HepG2 (cell line): Measurements from ENCODE around the gene DRAXIN. TPM values are rescaled to one million over a fixed set of nuclear protein-coding genes. Genes with fewer than 3 reads are reported as not detected.

Source experiments
- ARNT2 ChIP-seq: sonication (generic); formaldehyde crosslinking; IDR thresholded peaks from 2 replicates; pipeline ENCODE4 v1.8.0; 2022; ENCODE audit warnings: mild to moderate bottlenecking, low read depth, missing genetic modification reagents, moderate library complexity
- BCL3 ChIP-seq: sonication (generic); formaldehyde crosslinking; IDR thresholded peaks from 2 replicates; pipeline ENCODE4 v1.5.1; 2020; ENCODE audit warnings: mild to moderate bottlenecking, missing genetic modification reagents, moderate library complexity
- DR1 ChIP-seq: sonication (generic); formaldehyde crosslinking; IDR thresholded peaks from 2 replicates; pipeline ENCODE4 v1.8.0; 2021; ENCODE audit warnings: mild to moderate bottlenecking, missing genetic modification reagents, inconsistent platforms
- ERF ChIP-seq: IDR thresholded peaks from 2 replicates; pipeline ENCODE4 v1.6.1; 2018; ENCODE audit warnings: missing biosample characterization, missing genetic modification reagents
- FOXP1 ChIP-seq, 2 experiments: fragments of 450-650 bp in 1 of 2; IDR thresholded peaks; 2 replicates each; pipeline ENCODE4 v1.6.1; 2017 to 2018; ENCODE audit warnings: antibody characterized with exemption in 1 of 2
- HNF1B ChIP-seq: sonication (generic); formaldehyde crosslinking; IDR thresholded peaks from 2 replicates; pipeline ENCODE4 v1.5.1; 2020; ENCODE audit warnings: mild to moderate bottlenecking, moderate library complexity, missing genetic modification reagents
- HOXA9 ChIP-seq: sonication (generic); formaldehyde crosslinking; IDR thresholded peaks from 2 replicates; pipeline ENCODE4 v1.8.1; 2022; ENCODE audit warnings: missing genetic modification reagents, mild to moderate bottlenecking, moderate library complexity, borderline replicate concordance
- MAFK ChIP-seq, 2 experiments: IDR thresholded peaks in 1 of 2; conservative IDR thresholded peaks in 1 of 2; 2 replicates each; pipeline ENCODE4 v1.6.1; 2011; ENCODE audit warnings: improper control_type of control experiment in 2 of 2, low read length in 2 of 2
- PAXIP1 ChIP-seq: sonication (generic); formaldehyde crosslinking; conservative IDR thresholded peaks from 2 replicates; pipeline ENCODE4 v1.4.0; 2020; ENCODE audit warnings: mild to moderate bottlenecking, missing genetic modification reagents, moderate library complexity
- PHF8 ChIP-seq: sonication (generic); formaldehyde crosslinking; IDR thresholded peaks from 2 replicates; pipeline ENCODE4 v1.5.0; 2020; ENCODE audit warnings: missing genetic modification reagents
- POLR2G ChIP-seq: fragments of 200-400 bp; formaldehyde crosslinking; IDR thresholded peaks from 2 replicates; pipeline ENCODE4 v1.6.1; 2018; ENCODE audit warnings: mild to moderate bottlenecking, low read depth, low read length, moderate library complexity
- SAFB2 ChIP-seq: sonication (generic); formaldehyde crosslinking; IDR thresholded peaks from 2 replicates; pipeline ENCODE4 v1.5.1; 2020; ENCODE audit warnings: missing genetic modification reagents, low read depth, mild to moderate bottlenecking, borderline replicate concordance
- TBL1XR1 ChIP-seq: fragments of 150-350 bp; IDR thresholded peaks from 2 replicates; pipeline ENCODE4 v1.6.1; 2014; ENCODE audit warnings: borderline replicate concordance, low read length; ENCODE audit not compliant: partially characterized antibody
- TBX2 ChIP-seq: sonication (generic); formaldehyde crosslinking; IDR thresholded peaks from 2 replicates; pipeline ENCODE4 v1.5.0; 2020; ENCODE audit warnings: missing genetic modification reagents, mild to moderate bottlenecking, borderline replicate concordance
- TMF1 ChIP-seq: sonication (generic); formaldehyde crosslinking; IDR thresholded peaks from 2 replicates; pipeline ENCODE4 v1.8.1; 2022; ENCODE audit warnings: low read depth, missing genetic modification reagents
- ZFP36 ChIP-seq: fragments of 150-350 bp; IDR thresholded peaks from 2 replicates; pipeline ENCODE4 v1.6.1; 2018; ENCODE audit warnings: borderline replicate concordance, low read length, low read depth; ENCODE audit not compliant: partially characterized antibody
- ZNF331 ChIP-seq: sonication (generic); formaldehyde crosslinking; IDR thresholded peaks from 2 replicates; pipeline ENCODE4 v1.4.0; 2020; ENCODE audit warnings: missing genetic modification reagents
- ZNF558 ChIP-seq: sonication (generic); formaldehyde crosslinking; IDR thresholded peaks from 2 replicates; pipeline ENCODE4 v1.9.0; 2022; ENCODE audit warnings: mild to moderate bottlenecking, missing genetic modification reagents, borderline replicate concordance
- ZNF563 ChIP-seq: sonication (generic); formaldehyde crosslinking; IDR thresholded peaks from 2 replicates; pipeline ENCODE4 v1.8.0; 2022; ENCODE audit warnings: mild to moderate bottlenecking, moderate library complexity, missing genetic modification reagents
- ZNF790 ChIP-seq: sonication (generic); formaldehyde crosslinking; IDR thresholded peaks from 2 replicates; pipeline ENCODE4 v1.8.0; 2022; ENCODE audit warnings: missing genetic modification reagents, mild to moderate bottlenecking, borderline replicate concordance
- ZSCAN20 ChIP-seq: sonication (generic); formaldehyde crosslinking; IDR thresholded peaks from 2 replicates; pipeline ENCODE4 v1.4.0; 2020; ENCODE audit warnings: missing genetic modification reagents, mild to moderate bottlenecking, borderline replicate concordance
- ZSCAN21 ChIP-seq: sonication (generic); formaldehyde crosslinking; IDR thresholded peaks from 2 replicates; pipeline ENCODE4 v1.8.0; 2022; ENCODE audit warnings: mild to moderate bottlenecking, missing genetic modification reagents, moderate library complexity, borderline replicate concordance
- polyA plus RNA-seq, 8 experiments: library from polyadenylated mRNA; depleted of rRNA in 3 of 8; stranded (reverse) in 7 of 8; unstranded in 1 of 8; fragments of >200 nt; fragmentation: Illumina TruSeq in 4 of 8; extraction: Trizol in 4 of 8; gene quantifications; 2 replicates each; pipeline versions ENCODE4 v1.2.1 to v1.2.3, GENCODE V29; 2011 to 2016; ENCODE audit warnings: low read depth in 4 of 8, missing spikeins in 1 of 8, mixed read lengths in 1 of 8; ENCODE audit not compliant: insufficient read depth in 1 of 8
- total RNA-seq, 5 experiments: library from RNA; depleted of rRNA; stranded (reverse); fragments of >200 nt; fragmentation: Illumina TruSeq; extraction: Trizol; gene quantifications; 2 replicates each; pipeline ENCODE4 v1.2.3, GENCODE V29; 2016; ENCODE audit warnings: low read depth in 1 of 5

Gene DRAXIN
- total and polyA plus RNA-seq, 2 of the 13 experiments (the other 11 are each of a cell fraction or from before 2014, with no cell fraction given), result 0.02 TPM; not detected in 1

GRCh38 chr1:11654137-11654938, 37.2 kb upstream of the DRAXIN start, which contains the start of the genes FBXO2 and FBXO44 (continued):
- TF ChIP-seq SAFB2 (CRISPR knock-in tag) (0 out of 2 replicates have a peak, but pooled peaks have one; percentile 57), TBL1XR1 (no peak), ZSCAN20 (CRISPR knock-in tag) (no peak), PHF8 (CRISPR knock-in tag) (peak; percentile 69), ARNT2 (CRISPR knock-in tag) (peak; percentile 85), TBX2 (CRISPR knock-in tag) (peak; percentile 45; the same call in 1 of the 2 replicates), ZNF331 (0 out of 2 replicates have a peak, but pooled peaks have one; percentile 8), FOXP1 (IDR thresholded peaks at IDR 0.05) (no peak), FOXP1 (CRISPR knock-in tag; IDR thresholded peaks at IDR 0.05) (no peak), BCL3 (no peak), TMF1 (CRISPR knock-in tag) (no peak), PAXIP1 (CRISPR knock-in tag) (0 out of 2 replicates have a peak, but pooled peaks have one; percentile 10), DR1 (no peak), ERF (CRISPR knock-in tag) (0 out of 2 replicates have a peak, but pooled peaks have one; percentile 20), POLR2G (peak; percentile 92), ZNF563 (CRISPR knock-in tag) (peak; percentile 57; the same call in 1 of the 2 replicates), ZNF558 (CRISPR knock-in tag) (peak; percentile 34; the same call in 1 of the 2 replicates), HOXA9 (CRISPR knock-in tag) (0 out of 2 replicates have a peak, but pooled peaks have one; percentile 41), HNF1B (CRISPR knock-in tag) (0 out of 2 replicates have a peak, but pooled peaks have one; percentile 30), ZSCAN21 (CRISPR knock-in tag) (peak; percentile 48; the same call in 1 of the 2 replicates), MAFK (conservative IDR thresholded peaks at IDR 0.05 in 1 of 2, IDR thresholded peaks at IDR 0.05 in 1 of 2; ENCODE audit: low read length in 2 of 2) (no peak), ZNF790 (CRISPR knock-in tag) (0 out of 2 replicates have a peak, but pooled peaks have one; percentile 28), ZFP36 (peak; percentile 95)
